Vagina (tissue), 2 donors: ENCODE measurements around the gene OMA1. TPM values are rescaled to one million over a fixed set of nuclear protein-coding genes. Genes with fewer than 3 reads are reported as not detected.

ENCODE experiments used
- DNase-seq, 2 donors: peaks; one replicate each; pipeline ENCODE4 v3.0.0-alpha.2; 2017; ENCODE audit errors: extremely low spot score in 2 of 2
- H3K27ac ChIP-seq: fragments of 200-600 bp; sonication (generic); one replicate; pipeline ENCODE4 v1.5.1; 2019
- H3K27me3 ChIP-seq: fragments of 200-600 bp; sonication (generic); one replicate; pipeline ENCODE4 v1.5.1; 2019
- H3K36me3 ChIP-seq, 2 donors: fragments of 200-600 bp; sonication (generic); one replicate each; pipeline ENCODE4 v1.5.1; 2017 to 2019
- H3K4me1 ChIP-seq: fragments of 200-600 bp; sonication (generic); one replicate; pipeline ENCODE4 v1.5.1; 2019
- H3K4me3 ChIP-seq, 2 donors: fragments of 200-600 bp; sonication (generic); 1 replicate in 1 of 2; 2 replicates in 1 of 2; pipeline ENCODE4 v1.5.1; 2016 to 2019
- H3K9me3 ChIP-seq: fragments of 200-600 bp; sonication (generic); one replicate; pipeline ENCODE4 v1.5.1; 2019
- CTCF ChIP-seq, 3 experiments: fragments of 450-650 bp in 2 of 3; fragments of 200-600 bp in 1 of 3; sonication (generic) in 1 of 3; IDR thresholded peaks; one replicate each; pipeline ENCODE4 v1.5.1; 2017 to 2019; ENCODE audit warnings: antibody characterized with exemption in 3 of 3, mild to moderate bottlenecking in 2 of 3, moderate library complexity in 2 of 3
- POLR2A ChIP-seq, 2 donors: fragments of 450-650 bp; IDR thresholded peaks; one replicate each; pipeline ENCODE4 v1.6.1; 2017; ENCODE audit warnings: antibody characterized with exemption in 2 of 2, mild to moderate bottlenecking in 2 of 2, moderate library complexity in 2 of 2
- POLR2AphosphoS5 ChIP-seq, 2 donors: sonication (generic); formaldehyde crosslinking; IDR thresholded peaks; one replicate each; pipeline ENCODE4 v1.9.0; 2017; ENCODE audit warnings: antibody characterized with exemption in 2 of 2, mild to moderate bottlenecking in 2 of 2, low read depth in 1 of 2; ENCODE audit not compliant: insufficient read depth in 1 of 2
- intact Hi-C: fragments of 100-400 bp; cut with DNase I; formaldehyde crosslinking; loops from one replicate; pipeline ENCODE4 v1.15.1; 2023
- total RNA-seq: library from RNA; depleted of rRNA; stranded (reverse); fragments of >200 nt; gene quantifications from one replicate; pipeline ENCODE4 v1.2.3, GENCODE V29; 2016

Gene OMA1
- total RNA-seq, 1 donor from 2014 or later = 19.9 TPM

GRCh38 chr1:58431901-58432620 is 114.5 kb downstream of the OMA1 start:
- no peak for TF ChIP-seq CTCF (IDR thresholded peaks at IDR 0.05)
- no peak for TF ChIP-seq POLR2A (IDR thresholded peaks at IDR 0.05)
- TF ChIP-seq POLR2AphosphoS5 (IDR thresholded peaks at IDR 0.05; ENCODE audit: insufficient read depth in 1 of 2, low read depth in 1 of 2) = no peak
- Histone ChIP-seq H3K9me3 (no peaks in the 10 kb centered on the region), H3K36me3 (no peaks in the 10 kb centered on the region), H3K27me3 (no peaks in the 10 kb centered on the region), H3K4me3 (no peak overlapping the region), H3K27ac (no peak overlapping the region), H3K4me1 (peaks cover 7% of the 10 kb centered on the region)
- intact Hi-C loops = no loop called here
- DNase-seq = no peak

Other genes with a start within 250 kb of the OMA1 start
- gene TACSTD2, start 30.5 kb upstream of the OMA1 start, total RNA-seq = 203 TPM
- gene MYSM1, start 153.3 kb upstream of the OMA1 start, total RNA-seq = 28.7 TPM
- gene JUN, start 237.3 kb upstream of the OMA1 start, total RNA-seq = 275 TPM